HG03025 (cell line): ENCODE measurements around the gene CHD3.

ENCODE experiments used
- ATAC-seq: cut with Tn5 transposase; IDR thresholded peaks from one replicate; pipeline ENCODE4 v1.9.1; 2021; ENCODE audit warnings: mild to moderate bottlenecking, moderate library complexity; ENCODE audit not compliant: unreplicated experiment, low FRiP score

Gene CHD3

DNA sequence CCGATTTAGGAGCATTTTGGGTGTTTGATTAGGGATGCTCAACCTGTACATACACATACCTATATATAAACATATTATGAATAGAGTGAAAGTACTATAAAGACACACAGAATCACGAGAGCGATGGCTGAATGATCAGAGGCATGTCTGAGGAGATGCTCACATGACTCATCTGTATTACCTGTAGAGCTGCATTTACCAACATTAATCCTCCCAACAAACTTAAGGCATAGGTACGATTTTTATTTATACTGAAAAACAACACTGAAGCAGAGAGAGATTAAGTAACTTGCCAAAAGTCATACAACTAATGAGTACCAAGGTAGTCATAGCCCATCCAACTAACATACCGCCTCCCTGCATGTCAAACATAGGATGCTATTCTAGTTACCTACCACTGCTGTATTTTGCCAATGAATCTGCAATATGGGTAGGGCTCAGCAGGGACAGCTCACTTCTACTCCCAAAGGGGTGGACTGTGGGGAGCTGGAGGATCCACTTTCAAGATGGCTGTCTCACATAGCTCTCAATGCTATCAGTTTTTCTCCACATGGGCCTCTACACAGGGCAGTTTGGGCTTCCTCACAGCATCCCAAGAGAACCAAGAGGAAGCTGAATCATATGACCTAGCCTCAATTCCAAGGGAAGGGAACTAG is 23.5 kb upstream of the CHD3 start:
- ATAC-seq: no peak

DNA sequence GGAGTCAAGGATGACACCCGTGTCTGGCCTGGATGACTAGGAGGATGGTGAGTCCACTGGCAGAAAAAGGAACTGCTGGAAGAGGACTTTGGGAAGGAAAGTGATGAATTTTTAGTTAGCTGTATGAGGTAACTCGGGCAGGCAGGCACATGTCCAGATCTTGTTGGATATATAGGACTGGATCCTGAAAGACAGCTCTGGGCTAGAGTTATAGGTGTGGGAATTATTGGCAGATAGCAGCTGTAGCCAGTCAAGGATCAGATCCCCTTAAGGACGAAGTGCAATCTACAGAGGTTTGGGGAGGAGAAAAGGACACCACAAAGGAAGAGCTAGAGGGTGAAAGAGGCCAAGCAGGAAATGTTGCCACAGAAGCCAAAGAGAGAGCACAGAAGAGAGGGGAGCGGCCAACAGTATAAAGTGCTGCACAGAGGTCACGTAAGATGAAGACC is 20.7 kb upstream of the CHD3 start:
- ATAC-seq: no peak

DNA sequence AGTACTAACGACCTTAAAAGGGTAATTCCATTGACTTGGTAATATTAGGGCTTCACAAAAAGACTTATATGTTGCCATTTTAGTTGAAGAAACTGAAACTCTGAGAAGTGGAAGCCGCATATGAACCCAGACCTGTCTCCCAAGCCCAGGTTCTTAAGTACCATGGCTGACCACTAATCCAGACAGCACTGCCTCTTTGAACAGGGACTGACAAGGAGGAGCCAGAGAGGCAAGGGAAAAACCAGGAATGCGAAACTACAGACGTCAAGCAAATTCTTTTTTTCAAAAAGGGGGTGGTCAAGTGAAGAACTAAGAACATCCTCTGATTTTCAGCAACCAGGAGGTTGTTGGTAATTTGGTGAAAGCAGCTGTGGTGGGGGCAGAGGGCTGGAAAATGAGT is 15.5 kb upstream of the CHD3 start:
- ATAC-seq: no peak

DNA sequence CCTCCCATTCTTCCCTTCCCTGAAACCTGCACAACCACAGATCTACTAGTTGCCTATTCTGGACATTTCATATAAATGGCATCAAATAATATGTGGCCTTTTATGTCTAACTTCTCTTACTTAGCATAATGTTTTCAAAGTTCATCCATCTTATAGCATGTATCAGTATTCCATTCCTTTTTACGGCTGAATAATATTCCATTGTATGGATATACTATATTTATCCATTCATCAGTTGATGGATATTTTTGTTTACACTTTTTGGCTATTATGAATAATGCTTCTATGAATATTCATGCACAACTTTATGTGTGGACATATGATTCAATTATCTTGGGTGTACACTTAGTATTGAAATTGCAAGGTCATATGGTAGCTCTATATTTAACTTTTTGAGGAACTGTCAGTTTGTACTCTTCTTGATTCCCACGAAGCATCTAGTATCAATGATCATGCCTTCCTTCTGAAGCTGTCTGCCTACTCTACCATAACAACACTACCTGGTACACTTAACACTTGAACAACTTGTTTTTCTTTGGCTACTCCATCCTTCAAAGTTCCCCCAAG is 12.7 kb upstream of the CHD3 start:
- ATAC-seq: no peak

DNA sequence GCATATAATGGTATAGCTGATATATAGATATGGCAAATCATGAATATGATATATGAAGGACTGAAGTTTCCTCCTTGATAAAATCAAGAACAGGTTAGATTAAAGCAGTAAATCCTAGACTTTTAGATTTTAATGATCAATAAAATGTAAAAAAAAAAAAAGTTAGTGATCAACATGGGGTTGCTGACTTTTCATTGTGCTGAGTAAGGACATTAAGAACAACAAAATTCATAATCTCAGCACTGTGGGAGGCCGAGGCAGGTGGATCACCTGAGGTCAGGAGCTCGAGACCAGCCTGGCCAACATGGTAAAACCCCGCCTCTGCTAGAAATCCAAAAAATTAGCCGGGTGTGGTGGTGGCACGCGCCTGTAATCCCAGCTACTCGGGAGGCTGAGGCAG is 10.4 kb upstream of the CHD3 start:
- no peak for ATAC-seq

DNA sequence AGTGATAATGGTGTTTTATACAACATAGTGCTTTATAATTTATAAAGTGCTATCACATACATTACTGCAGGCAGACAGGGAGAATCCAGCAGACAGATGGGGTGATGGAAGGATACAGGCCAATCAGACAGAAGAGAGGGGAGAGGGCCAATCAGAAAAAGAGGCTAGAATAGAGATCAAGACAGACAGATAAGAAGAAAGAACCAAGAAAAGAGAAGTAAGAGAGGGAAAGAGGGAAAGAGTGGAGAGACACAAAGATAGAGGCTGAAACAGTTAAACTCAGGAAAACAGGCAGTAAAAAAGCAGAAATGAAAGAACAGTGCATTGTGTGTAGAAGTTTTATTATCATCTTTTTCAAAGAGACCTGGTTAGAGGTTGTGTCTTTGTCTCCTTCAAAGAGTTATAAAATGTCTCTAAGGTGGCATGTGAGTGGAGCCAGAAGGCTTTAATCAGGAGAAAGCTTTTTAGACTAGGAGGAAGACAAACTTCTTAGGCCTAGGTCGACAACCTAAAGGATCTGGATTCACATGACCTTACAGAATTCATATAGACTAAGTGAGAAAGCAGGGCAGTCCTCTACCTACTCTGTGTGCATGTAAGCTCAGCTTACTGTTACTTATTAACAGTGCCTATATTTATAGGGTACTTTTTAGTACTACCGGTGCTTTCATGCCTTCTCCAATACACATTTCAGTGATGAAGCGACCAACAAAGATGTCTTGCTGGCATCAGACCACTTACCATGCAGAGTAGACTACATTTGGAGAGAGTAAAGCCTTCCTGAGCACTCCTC is 8.3 kb upstream of the CHD3 start:
- ATAC-seq: no peak

DNA sequence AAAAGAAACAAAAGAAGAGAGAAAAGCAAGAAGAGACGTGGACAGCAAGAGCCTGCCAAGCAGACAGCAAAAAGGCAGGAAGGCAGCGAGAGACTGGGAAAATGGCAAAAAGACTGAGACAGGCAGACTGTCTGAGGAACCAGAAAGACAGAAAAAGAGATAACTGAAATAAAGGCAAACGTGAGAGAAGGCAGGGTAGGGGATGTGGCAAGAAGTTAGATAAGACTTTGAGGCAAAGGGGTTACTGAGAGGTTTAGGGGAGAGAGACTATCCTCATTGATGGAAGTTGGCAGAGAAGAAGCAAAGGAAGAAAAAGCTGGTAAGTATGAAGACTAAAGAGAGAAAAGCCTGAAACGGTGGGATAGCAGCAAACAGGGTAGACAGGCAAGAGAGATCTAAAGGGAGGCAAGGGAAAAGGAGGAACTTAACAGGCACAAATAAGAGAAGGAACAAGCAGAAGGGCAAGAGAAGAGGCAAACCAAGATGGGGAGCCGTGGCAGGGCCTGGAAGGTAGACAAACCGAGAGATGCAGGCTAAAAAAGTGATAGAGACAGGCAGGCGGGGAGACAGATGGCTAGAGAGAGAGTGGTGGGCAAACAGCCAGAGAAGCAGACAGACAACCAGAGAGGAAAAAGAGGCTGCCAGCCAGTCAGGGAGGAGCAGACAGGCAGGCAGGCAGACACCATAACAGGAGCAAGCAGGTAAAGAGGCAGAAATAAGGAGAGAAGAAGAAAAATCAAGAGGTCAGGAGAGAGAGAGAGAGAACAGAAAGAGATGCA is 7.1 kb upstream of the CHD3 start:
- ATAC-seq: no peak

DNA sequence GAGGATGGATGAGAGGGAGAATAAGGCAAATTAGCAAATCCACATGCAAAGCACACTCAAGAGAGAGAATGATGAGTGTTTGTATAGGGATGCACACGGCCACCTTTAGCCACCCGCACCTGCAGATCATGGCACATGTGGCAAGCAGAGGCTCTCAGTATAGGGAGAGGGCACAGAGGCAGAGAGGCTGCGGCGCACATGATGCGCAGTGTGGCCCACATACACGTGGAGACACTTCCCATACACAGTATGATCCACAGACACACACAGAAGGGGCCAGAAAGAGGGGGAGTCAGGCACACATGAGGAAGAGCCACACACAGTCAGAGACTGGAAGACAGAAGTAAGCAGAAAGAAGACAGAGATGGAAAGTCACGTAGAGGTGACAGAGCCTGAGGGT is 6.5 kb upstream of the CHD3 start:
- ATAC-seq: no peak

DNA sequence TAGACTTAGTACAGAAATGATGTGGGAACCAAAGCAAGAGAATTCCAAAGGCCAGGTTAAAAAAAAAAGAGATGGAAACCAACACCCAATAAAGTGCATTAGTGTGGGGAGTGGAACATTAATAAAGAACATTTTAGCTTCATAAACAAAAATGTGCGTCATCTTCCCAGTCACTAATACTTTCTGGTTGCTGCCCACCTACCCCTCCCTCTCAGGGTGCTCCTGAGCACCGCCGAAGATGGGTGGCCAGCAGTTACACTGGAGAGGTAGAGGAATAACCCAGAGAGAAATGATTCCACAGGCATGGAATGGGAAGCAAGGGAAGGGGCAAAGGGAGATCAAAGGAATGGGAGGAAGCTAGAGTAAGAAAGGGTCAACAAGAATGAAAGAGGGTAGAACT is 6.0 kb upstream of the CHD3 start:
- no peak for ATAC-seq

DNA sequence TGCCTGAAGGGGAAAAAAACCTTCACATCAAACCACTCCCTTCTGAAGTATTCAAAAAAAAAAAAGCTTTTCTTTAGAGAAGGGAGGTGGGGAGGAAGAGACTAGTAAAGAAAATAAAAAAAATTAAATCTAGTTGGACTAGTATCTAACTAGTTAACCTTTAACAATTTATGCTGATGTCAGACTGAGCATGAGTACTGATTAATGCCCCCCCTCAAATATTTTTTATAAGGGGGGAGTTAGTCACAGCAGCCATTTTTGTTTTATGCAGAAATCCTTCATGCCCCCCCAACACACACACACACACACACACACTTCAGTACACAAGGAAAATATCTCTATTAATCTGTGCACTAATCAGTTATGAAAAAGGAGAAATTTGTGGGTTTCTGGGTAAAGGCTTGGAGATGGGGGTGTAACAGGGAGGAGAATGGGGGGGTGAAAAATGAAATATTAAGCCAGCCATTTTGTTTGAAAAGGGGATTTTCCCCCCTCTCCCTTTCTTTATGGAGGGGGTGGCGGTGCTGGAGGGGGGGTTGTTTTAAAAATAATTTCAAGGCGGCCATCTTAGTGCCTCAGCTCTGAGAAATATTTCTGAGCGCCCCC is 4.7 kb upstream of the CHD3 start:
- ATAC-seq: no peak

DNA sequence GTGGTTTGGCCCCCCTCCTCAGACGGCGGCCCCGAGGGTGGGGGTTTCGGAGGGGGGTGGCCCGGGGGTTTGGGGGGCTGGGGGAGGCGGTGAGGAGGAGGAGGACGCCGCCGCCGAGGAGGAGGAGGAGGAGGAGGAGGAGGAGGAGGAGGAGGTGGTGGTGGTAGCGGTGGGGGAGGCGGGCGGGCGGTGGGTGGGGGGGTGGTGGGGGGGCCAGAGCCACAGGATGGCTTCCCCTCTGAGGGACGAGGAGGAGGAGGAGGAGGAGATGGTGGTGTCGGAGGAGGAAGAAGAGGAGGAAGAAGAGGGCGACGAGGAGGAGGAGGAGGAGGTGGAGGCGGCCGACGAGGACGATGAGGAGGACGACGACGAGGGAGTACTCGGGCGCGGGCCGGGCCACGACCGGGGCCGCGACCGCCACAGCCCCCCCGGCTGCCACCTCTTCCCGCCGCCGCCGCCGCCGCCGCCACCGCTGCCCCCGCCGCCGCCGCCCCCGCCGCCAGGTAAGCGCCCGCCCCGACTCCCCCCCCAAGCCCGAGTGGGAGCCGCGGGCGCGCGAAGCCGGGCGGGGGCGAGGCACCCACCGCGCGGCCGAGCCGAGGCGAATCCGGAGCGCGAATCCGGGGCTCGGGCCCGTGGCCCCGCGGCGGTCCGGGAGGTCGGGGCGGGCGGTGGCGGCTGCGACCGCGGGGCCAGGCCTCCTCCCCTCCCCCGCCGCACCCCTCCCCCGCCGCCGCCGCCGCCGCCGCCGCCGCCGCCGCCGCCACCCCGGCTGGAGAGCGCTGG is 3.8 kb upstream of the CHD3 start:
- ATAC-seq: no peak

DNA sequence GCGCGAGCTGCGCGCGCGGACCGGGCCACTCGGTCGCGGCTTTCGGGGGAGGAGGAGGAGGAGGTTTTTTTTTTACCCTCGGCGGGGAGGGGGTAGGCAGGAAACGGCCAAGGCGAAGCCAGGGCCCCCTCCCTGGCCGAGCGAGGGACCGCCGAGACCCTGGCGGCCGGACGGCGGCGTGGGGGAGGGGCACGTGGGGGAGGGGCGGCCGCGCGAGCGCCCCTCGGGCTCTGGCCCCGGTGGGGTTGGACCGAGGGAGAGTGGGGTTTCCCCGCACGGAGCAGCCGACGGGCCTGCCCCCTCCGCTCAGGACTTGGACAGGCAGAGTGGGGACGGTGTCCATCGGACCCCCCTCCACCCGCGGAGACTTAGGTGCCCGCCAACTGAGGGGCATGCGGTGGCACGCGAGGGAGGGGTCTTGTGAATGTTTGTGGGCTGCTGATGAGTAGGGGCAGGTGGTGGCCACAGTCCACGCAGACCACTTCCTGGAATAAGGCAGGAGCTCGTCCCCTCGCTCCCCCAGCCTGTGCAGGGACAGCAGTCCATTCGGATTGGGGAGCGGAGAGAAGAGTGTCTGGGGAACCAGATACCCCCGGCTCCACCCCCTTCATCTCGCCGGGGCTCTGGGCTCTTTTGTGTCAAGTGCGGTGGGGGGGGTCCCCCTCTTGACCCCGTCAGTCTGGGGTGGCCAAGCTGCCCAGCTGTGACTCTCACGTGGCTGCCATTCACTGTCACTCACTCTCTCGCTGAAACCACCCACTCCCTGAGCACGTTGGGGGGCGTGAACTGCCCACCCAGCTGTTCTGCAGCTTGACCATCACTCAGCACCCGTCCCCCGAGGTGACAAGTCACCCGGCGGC is 3.0 kb upstream of the CHD3 start:
- ATAC-seq: no peak

DNA sequence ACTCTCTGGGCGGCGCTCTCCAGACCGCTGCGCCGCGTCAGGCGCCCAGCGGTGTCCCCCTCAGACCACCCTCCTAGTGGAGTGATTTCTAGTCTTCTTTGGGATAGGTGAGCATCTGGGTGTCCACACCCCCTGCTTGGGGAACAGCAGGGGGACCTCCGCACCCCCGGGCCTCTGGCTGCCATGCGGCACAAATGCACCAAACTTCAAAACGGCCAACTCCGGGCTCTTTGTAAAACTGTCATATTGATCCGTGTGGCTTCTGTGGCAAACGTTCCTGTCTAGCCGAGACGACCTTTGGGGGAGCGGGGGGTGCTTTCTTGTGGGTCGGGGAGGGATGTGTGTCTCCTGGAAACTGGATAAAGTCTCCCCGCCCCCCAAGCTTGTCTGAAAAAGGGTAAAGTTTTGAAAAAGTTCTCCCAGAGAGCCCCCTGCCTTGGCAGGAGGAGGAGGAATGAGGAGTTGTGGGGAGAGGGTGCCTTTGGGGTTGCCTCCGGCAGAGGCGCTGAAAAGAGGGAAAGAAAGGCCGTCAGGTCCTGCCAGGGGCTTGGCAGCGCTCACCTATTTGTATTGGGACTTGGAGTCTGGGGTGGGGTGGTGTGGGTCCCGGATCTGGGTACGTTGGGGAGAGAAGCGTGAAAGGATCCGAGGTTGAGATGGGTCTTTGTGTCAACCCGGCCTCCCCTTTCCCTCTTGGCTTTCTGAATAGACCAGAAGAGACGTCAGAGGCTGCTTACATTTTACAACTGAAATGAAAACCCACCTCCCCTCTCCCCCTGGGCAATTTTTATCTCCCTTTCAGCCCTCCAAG is 2.2 kb upstream of the CHD3 start:
- no peak for ATAC-seq

DNA sequence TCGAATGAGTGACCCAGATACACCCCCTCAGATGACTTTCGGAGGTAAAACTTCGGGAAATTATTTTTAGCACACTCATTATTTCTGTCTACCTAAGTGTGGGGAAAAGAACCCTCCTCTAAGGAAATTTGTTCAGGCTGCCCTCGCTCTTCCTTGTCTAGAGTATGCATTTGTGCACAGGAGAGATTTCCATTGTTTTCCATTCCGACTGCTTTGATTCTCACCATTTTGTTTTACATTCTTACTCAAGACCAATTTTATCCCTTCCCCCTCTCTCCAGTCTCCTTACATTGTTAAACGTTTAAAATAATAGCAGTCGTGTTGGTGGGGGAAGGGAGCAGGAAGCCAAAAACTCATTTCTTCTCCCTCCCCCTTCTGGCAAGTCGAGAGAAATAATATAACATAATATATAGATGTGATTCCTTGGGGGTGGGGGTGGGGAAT is 1.5 kb upstream of the CHD3 start:
- no peak for ATAC-seq

DNA sequence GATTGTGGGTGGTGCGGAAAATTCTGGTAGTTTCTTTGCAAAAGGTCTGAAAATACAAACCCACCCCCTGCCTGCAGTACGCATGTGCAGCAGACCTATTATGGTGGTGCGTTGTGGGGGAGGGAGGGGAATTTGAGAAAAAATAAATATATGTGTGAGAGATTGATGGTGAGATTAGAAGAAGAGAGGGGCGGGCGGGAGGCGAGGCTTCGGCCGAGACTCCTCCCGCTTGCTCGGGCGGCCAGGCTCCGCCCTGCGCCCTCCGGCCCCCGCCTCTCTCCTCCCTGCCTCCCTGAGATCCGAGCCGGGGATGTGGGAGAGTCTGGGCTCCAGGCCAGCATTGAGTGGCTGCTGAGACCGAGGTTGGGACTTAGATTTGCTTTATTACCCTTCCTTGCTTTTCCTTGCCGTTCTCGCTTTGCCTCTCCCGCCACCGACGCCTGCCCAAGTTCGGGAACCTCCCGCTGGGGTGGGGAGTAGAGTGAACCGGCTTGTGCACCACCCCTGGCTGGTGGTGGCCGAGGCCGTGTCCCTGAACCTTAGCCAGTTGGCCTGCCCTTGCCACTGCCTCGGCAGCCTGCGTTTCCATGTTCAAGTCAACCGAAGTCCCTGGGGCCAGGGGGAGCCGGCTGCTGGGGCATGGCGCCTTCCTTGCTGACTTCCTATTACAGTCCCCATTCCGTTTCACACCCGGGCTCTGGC is 956 bp upstream of the CHD3 start:
- no peak for ATAC-seq

DNA sequence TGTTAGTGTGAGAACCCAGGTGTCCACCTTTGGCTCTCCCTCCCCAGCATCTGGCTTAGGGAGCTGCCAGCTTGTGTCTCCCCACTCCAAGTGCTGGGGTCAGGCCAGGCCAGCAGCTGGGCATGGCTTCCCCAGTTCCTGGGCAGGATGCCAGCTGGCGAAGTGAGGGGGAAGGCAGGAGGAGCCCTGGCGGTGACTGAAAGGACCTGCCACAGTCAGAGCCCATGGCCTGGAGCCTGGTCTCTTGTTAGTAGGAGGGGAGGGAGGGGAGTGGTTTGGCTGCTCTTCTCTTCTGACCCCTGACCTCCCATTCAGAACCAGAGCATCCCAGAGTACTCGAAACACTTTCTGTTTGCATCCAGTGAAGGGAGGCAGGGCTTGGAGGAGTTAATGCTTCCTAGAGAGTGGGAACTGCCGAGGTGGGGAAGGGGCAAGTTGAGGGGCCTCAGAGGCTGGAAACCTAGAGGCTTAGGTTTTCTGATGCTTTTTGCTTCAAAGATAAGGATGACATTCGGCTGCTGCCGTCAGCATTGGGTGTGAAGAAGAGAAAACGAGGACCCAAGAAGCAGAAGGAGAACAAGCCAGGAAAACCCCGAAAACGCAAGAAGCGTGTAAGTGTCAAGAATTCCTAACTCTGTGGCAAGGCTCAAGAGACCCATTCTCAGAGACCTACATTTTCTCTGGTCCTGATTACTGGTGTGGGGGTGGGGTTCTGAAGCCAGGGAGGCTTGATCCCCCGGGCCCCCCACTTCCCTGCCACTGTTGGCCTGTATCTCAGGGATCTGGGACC is 772 bp downstream of the CHD3 start:
- ATAC-seq: no peak
